Putamen (tissue), 1 donor: ENCODE measurements around the gene SCN1B.
"Not testable (repeated sequence)": the region's sequence is repeated elsewhere in the genome, so short reads cannot be mapped to it uniquely, and the experiment has no call there.

Source experiments
- DNase-seq: peaks from one replicate; pipeline ENCODE4 v3.0.0-alpha.2; 2016; ENCODE audit warnings: low spot score

The SCN1B gene

GRCh38 chr19:35017507-35017906 lies 12.8 kb upstream of the SCN1B start:
- peak; percentile 45 for DNase-seq

DNA sequence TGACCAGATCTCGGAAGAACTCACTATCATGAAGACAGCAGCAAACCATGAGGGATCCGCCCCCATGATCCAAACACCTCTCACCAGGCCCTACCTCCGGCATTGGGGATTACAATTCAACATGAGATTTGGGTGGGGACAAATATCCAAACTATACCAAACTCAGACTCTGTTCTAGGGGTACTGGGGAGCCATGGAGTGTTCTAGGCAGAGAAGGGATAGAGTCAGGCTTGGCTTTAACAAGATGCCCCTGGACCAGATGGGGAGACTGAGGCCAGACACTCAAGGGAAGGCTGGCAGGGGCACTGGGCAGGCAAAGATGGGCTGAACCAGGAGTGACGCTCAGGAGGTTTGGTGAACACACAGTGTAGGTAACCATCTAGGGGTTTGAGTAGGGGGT lies 11.9 kb upstream of the SCN1B start:
- DNase-seq = no peak

DNA sequence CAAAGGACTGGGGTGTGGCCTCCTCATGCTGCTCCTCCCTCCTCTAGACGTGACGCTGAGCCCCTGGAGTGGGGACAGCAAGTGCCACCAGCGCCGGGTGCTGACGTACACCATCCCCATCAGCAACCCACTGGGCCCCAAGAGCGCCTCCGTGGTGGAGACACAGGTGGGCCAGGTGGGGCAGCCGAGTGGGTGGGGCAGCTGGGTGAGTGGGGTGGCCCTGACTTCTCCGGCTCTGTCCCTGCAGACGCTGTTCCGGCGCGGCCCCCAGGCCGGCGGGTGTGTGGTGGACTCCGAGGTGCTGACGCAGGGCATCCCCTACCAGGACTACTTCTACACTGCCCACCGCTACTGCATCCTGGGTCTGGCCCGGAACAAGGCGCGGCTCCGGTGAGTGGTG lies 11.1 kb upstream of the SCN1B start:
- DNase-seq = no peak

GRCh38 chr19:35021016-35021415 lies 9.3 kb upstream of the SCN1B start:
- no peak for DNase-seq

DNA sequence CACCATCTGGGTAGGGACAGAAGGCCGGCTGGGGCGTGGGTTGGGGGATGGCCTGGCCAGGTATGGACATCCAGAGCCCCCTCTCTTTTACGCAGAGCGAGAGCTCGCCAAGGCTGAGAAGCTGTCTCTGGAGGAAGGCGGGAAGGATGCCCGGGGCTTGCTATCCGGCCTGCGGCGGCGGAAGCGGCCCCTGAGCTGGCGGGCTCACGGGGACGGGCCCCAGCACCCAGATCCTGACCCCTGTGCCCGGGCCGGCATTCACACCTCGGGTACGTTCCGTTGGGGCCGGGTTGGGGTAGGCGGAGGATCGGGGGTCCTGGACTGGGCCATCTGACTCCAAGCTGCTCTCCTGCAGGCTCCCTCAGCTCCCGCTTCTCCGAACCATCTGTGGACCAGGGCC lies 8.7 kb upstream of the SCN1B start:
- DNase-seq = no peak

DNA sequence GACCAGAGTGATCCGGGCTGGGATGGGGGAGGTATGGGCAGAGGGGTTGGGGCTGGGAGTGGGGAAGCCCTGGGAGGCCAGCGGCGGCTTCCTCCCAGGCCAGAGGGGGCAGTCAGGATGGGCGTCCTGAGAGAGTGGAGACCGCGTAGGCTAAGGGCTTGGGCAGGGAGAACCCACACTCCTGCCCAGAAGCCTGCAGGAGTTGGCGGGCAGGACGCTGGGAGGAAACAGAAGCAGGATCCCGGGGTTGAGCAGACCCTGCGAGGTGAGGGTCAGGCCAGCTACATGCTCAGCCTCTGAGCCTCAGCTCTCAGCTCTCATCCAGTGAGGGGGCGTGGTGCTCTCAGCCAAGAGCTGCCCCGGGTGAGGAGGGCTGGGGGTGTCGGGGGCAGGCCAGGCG lies 7.8 kb upstream of the SCN1B start:
- DNase-seq = no peak

GRCh38 chr19:35023428-35023827 lies 6.8 kb upstream of the SCN1B start:
- DNase-seq = no peak

GRCh38 chr19:35024095-35024494 lies 6.2 kb upstream of the SCN1B start:
- no peak for DNase-seq

GRCh38 chr19:35025969-35026368 lies 4.3 kb upstream of the SCN1B start:
- no peak for DNase-seq

- no peak for DNase-seq
Measured at GRCh38 chr19:35026418-35026817, 3.9 kb upstream of the SCN1B start.

DNA sequence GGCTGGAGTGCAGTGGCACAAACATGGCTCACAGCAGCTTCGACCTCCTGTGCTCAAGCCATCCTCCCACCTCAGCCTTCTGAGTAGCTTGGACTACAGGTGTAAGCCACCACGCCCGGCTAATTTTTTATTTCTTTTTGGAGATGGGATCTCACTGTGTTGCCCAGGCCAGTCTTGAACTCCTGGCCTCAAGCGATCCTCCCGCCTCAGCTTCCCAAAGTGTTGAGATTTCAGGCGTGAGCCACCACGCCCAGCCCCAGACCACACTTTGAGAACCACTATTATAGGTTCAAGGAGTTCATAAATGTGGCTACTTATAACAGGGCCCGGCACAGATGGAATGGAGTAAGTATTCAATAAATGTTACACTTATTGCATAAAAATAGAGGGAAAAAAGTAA lies 3.3 kb upstream of the SCN1B start:
- no peak for DNase-seq

- no peak for DNase-seq
Measured at GRCh38 chr19:35027851-35028599, 2.2 kb upstream of the SCN1B start.

GRCh38 chr19:35028600-35028885 lies 1.7 kb upstream of the SCN1B start:
- DNase-seq = not testable (repeated sequence)

- DNase-seq = not testable (repeated sequence)
Measured at GRCh38 chr19:35029275-35029736, 964 bp upstream of the SCN1B start.

DNA sequence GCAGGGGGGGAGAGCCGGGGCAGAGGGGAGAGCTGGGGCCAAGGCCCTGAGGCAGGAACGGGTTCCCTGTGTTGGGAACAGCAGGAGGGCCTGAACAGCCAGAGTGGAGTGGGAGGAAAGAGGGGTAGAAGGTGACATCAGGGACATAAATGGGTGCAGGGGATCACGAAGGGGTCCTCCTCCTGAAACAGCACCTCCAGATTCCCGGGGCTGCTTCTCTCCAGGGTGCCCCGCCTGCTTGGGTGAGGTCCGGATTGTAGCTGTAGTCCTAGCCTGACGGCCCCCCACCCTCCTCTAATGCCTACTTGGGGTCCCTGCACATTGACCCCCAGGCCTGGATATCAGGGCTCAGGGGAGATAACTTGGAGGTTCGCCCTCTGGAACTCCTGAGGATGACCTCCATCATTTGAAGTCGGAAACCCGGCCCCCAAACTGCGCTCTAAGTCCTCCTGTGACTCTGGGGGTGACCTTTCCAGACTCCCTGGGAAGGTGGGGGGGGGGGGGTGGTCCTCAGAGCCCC lies 473 bp upstream of the SCN1B start:
- no peak for DNase-seq

DNA sequence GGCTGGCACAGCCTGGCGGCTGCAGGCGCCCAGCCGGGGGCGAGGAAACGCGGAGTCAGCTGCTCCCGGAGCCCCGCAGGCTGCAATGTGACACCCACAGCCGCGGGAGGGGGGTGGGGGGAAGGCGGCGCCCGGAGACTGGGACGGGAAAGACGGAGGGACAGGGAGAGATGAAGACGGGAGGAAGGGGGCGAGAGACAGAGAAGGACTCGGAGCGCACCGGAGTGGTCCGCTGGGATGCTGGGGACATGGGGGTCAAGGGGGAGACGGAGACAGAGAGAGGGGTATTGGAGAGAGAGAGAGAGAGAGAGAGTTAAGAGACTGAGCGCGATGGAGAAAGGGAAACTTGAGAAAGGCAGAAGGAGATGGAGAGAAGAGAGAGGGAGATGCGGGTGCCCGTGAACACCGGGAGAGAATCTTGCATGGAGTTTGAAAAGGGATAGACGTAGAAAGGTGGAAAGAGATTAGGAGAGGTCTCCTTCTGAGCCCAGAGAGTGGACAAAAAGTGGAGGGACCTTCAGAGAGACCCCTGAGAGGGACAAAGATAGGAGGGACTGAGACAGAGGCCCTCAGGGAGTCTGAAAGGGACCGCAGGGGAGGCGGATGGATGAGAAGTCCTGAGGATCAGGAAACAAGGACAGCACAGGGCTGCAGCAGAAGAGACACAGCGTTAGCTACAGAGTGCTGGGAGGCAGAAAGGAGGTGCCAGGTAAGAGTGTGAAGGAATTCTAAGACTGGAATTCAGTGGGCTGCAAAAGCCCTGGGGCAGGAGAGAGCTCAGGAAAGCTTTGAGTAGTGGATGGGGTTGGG lies 1.0 kb downstream of the SCN1B start:
- DNase-seq = peak; percentile 59

DNA sequence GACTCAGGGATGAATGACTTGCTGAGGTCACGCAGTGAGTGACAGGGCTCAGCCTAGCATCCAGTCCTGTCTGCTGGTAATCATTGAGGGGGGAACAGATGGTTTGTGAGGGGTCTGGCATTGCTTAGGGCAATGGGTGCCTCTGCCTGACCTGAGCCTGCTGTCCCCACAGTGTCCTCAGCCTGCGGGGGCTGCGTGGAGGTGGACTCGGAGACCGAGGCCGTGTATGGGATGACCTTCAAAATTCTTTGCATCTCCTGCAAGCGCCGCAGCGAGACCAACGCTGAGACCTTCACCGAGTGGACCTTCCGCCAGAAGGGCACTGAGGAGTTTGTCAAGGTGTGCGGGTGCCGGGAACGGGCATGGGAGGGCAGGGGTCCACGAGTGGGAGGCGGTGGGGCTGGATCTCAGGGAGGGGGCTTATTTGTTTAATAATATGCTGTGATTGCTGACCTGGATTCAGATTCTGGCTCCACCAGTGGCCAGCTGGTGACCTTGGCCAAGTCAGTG lies 2.1 kb downstream of the SCN1B start:
- no peak for DNase-seq

DNA sequence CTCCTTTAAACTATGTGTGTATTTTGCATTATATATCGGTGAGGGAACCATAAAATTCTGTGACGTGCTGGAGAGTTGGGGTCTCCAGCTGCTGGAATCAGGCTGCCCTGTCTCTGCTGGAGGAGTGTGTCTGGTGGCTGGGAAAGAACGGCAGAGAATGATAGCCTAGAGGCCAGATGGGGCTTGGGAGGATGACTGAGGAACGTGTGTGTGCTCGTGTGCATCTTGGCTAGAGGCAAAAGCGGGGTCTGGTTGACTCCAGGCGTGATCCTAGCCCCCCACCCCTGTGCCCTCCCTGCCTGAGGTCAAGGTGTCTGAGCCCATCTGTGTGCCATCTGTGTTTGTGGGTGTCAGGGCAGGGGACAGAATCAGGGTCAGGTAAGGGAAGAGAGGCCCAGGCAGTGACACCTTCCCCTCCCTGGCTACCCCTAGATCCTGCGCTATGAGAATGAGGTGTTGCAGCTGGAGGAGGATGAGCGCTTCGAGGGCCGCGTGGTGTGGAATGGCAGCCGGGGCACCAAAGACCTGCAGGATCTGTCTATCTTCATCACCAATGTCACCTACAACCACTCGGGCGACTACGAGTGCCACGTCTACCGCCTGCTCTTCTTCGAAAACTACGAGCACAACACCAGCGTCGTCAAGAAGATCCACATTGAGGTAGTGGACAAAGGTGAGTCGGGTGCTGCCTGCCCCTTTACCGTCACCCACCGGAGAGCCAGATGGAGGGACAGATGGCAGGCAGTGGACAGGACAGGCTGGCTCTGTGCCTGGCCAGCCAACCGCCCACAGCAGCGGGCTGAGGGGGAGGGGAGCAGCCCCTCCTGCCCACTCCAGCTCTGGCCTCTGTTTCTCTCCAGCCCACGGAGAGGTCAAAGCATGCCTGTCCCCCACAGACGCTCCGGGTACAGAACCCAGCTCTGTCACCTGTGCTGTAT lies 3.1 kb downstream of the SCN1B start:
- no peak for DNase-seq

DNA sequence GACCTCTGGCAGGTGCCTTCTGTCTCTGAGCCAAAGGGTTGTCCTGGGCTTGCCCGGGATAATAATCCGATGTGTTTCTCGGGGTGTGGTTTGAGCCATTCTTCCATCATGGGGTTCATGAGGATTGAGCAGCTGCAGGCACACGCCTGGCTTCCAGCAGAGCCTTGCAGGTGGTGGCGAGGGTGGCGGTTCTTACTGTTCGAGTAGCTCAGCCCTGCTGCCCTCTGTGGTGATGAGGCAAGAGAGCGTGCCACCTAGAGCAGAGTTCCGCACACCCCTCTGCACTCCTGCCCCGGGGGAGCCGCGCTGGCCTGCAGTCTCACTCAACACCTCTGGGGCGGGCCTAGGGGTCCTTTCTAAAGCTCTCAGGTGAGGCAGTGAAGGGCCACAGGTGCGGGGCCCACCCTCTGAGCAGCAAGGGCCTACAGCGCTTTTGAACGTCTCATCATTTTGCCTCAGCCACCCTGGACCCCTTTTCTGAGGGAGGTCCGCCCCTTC lies 3.8 kb downstream of the SCN1B start:
- no peak for DNase-seq

DNA sequence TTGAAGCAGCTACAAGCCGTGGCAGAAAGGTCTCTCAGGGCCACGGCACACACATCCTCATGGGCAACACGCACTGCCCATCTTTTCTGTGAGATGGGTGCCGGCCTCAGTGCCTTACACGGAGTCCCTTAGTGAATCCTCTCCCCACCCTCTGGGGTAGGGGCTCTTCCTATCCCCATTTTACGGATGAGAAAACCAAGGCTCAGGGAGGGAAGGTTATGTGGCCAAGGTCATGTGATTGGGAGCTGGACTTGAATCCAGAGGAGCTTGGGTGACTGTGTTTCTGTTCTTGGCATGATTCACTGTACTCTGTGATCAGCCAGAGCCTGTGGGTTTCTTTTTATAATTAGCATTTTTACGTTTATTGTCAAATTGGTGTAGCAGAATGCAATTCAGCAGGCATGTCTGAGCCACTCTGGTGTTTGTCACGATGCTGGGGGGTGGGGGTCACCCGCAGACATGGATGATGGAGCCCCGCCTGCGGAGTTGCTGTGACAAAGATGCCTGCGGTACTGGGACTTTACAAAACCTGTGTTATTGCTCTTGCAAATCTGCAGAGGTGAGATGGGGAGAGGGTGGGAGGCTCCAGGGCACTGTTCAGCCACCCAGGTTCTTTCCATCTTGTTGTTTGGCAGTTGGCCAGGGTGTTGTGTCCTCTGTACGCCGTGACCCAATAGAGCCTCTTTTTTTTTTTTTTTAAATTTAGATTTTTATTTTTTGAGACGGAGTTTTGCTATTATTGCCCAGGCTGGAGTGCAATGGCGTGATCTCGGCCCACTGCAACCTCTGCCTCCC lies 4.5 kb downstream of the SCN1B start:
- DNase-seq = no peak
